B cell (primary cell): ENCODE results near the gene FABP2. TPM values are rescaled to one million over a fixed set of nuclear protein-coding genes. Genes with fewer than 3 reads are reported as not detected.

ENCODE experiments used
- ATAC-seq: fragments of 200-7000 bp; cut with Tn5 transposase; one replicate; pipeline ENCODE4 v1.10.0; 2021; ENCODE audit warnings: low read depth, mild to moderate bottlenecking, moderate number of reproducible peaks, moderate library complexity
- CTCF ChIA-PET: fragments of 350-600 bp; sonication (Branson Sonifier 250); formaldehyde crosslinking; loops from one replicate; lab custom pipeline; 2021; ENCODE audit warnings: antibody characterized with exemption, inconsistent platforms; lab: Charles Lee
- POLR2A ChIA-PET: fragments of 350-600 bp; sonication (Branson Sonifier 250); formaldehyde crosslinking; loops from one replicate; lab custom pipeline; 2021; ENCODE audit warnings: antibody characterized with exemption; lab: Charles Lee
- DNase-seq: peaks from one replicate; pipeline ENCODE4 v3.0.0; 2013
- H2AFZ ChIP-seq: 2 replicates; pipeline ENCODE4 v1.6.1; 2012; ENCODE audit warnings: mild to moderate bottlenecking, low read depth, low read length; ENCODE audit not compliant: insufficient read depth, poor library complexity, severe bottlenecking
- H3K27ac ChIP-seq, 2 donors: 1 replicate in 1 of 2; 2 replicates in 1 of 2; pipeline ENCODE4 v1.5.1; 2012 to 2013; ENCODE audit warnings: low read length in 2 of 2, mild to moderate bottlenecking in 2 of 2, moderate library complexity in 1 of 2
- H3K27me3 ChIP-seq, 4 experiments: fragments of 200-600 bp in 1 of 4; sonication (generic) in 1 of 4; replicated peaks in 1 of 4; 1 replicate in 2 of 4; 2 replicates in 2 of 4; pipeline versions ENCODE4 v1.6.1 to v1.7.0; 2013 to 2016; ENCODE audit warnings: low read length in 3 of 4, mild to moderate bottlenecking in 2 of 4, mixed read lengths in 1 of 4, moderate library complexity in 1 of 4; ENCODE audit not compliant: insufficient read depth in 4 of 4, control insufficient read depth in 3 of 4; ENCODE audit errors: control extremely low read depth in 1 of 4
- H3K36me3 ChIP-seq, 2 experiments: replicated peaks in 1 of 2; 1 replicate in 1 of 2; 2 replicates in 1 of 2; pipeline versions ENCODE4 v1.6.1 to v1.7.1; 2013; ENCODE audit warnings: low read length in 1 of 2; ENCODE audit not compliant: insufficient read depth in 2 of 2, control insufficient read depth in 1 of 2; ENCODE audit errors: control extremely low read depth in 1 of 2, extremely low read depth in 1 of 2
- H3K4me1 ChIP-seq, 2 donors: fragments of 200-600 bp in 1 of 2; sonication (generic) in 1 of 2; 1 replicate in 1 of 2; 2 replicates in 1 of 2; pipeline versions ENCODE4 v1.5.1 to v1.6.1; 2013 to 2017; ENCODE audit warnings: low read length in 2 of 2; ENCODE audit not compliant: control insufficient read depth in 2 of 2, insufficient read depth in 2 of 2
- H3K4me2 ChIP-seq: replicated peaks from 2 replicates; pipeline ENCODE3; 2012; ENCODE audit warnings: mild to moderate bottlenecking, low read depth, low read length; ENCODE audit not compliant: poor library complexity, severe bottlenecking
- H3K4me3 ChIP-seq, 5 experiments: fragments of 200-600 bp in 1 of 5; sonication (generic) in 1 of 5; 1 replicate in 3 of 5; 2 replicates in 2 of 5; pipeline versions ENCODE4 v1.5.1 to v1.7.0; 2011 to 2016; ENCODE audit warnings: low read length in 4 of 5, mild to moderate bottlenecking in 4 of 5, low read depth in 2 of 5, control low read depth in 1 of 5, moderate library complexity in 1 of 5; ENCODE audit not compliant: insufficient read depth in 1 of 5; ENCODE audit errors: control extremely low read depth in 1 of 5, extremely low read depth in 1 of 5
- H3K79me2 ChIP-seq: fragments of 200-600 bp; sonication (generic); one replicate; pipeline ENCODE4 v1.6.0; 2016; ENCODE audit warnings: low read length; ENCODE audit not compliant: control insufficient read depth, insufficient read depth
- H3K9ac ChIP-seq: fragments of 200-600 bp; sonication (generic); 2 replicates; pipeline ENCODE4 v1.6.1; 2017; ENCODE audit warnings: mild to moderate bottlenecking, low read length, moderate library complexity
- H3K9me3 ChIP-seq, 3 donors: one replicate each; pipeline versions ENCODE4 v1.6.1 to v1.7.1; 2013; ENCODE audit warnings: low read length in 2 of 3; ENCODE audit not compliant: control insufficient read depth in 2 of 3, insufficient read depth in 1 of 3; ENCODE audit errors: control extremely low read depth in 1 of 3
- H4K20me1 ChIP-seq: 2 replicates; pipeline ENCODE4 v1.6.0; 2012; ENCODE audit warnings: mild to moderate bottlenecking, low read length; ENCODE audit not compliant: insufficient read depth, control insufficient read depth, poor library complexity, severe bottlenecking
- H3K27ac Mint-ChIP-seq: one replicate; pipeline ENCODE4 v1.8.0; 2021; ENCODE audit warnings: mixed read lengths
- H3K27me3 Mint-ChIP-seq: one replicate; pipeline ENCODE4 v1.8.0; 2021; ENCODE audit warnings: mixed read lengths
- H3K4me1 Mint-ChIP-seq: one replicate; pipeline ENCODE4 v1.8.0; 2021; ENCODE audit warnings: mixed read lengths
- H3K4me3 Mint-ChIP-seq: one replicate; pipeline ENCODE4 v1.8.0; 2021; ENCODE audit warnings: mixed read lengths
- H3K9me3 Mint-ChIP-seq: one replicate; pipeline ENCODE4 v1.8.0; 2022; ENCODE audit warnings: mixed read lengths; ENCODE audit not compliant: insufficient read depth
- EZH2 ChIP-seq: IDR thresholded peaks from 2 replicates; pipeline ENCODE4 v1.6.1; 2012; ENCODE audit warnings: borderline replicate concordance, low read depth, mild to moderate bottlenecking, moderate library complexity, low read length; ENCODE audit not compliant: insufficient read depth, poor library complexity, severe bottlenecking
- WGBS: methylation state at CpG from one replicate; pipeline ENCODE4 v1.1.5; 2013; ENCODE audit warnings: missing lambda C conversion rate; ENCODE audit not compliant: insufficient coverage; 5-methylcytosine and 5-hydroxymethylcytosine counted together
- intact Hi-C: fragments of 100-400 bp; cut with micrococcal nuclease; formaldehyde crosslinking; loops from one replicate; pipeline ENCODE4 v1.10.0; 2022
- polyA plus RNA-seq: library from polyadenylated mRNA; depleted of rRNA; stranded (reverse); fragments of >200 nt; gene quantifications from 2 replicates; pipeline ENCODE4 v1.2.3, GENCODE V29; 2012
- total RNA-seq, 2 donors: library from RNA; stranded (reverse); fragments of 120-200 nt in 1 of 2; gene quantifications; 1 replicate in 1 of 2; 2 replicates in 1 of 2; pipeline versions ENCODE4 v1.2.3 to v1.2.4, GENCODE V29; 2013 to 2022
- TF ChIP-seq, protein P1 (sequence below): fragments of 200-600 bp; IDR thresholded peaks from one replicate; pipeline ENCODE4 v1.8.0; 2022; ENCODE audit warnings: antibody characterized with exemption, mild to moderate bottlenecking

FABP2 gene
- total and polyA plus RNA-seq, 2 donors (not counting 1 experiment from before 2014, with no cell fraction given), result not detected

DNA sequence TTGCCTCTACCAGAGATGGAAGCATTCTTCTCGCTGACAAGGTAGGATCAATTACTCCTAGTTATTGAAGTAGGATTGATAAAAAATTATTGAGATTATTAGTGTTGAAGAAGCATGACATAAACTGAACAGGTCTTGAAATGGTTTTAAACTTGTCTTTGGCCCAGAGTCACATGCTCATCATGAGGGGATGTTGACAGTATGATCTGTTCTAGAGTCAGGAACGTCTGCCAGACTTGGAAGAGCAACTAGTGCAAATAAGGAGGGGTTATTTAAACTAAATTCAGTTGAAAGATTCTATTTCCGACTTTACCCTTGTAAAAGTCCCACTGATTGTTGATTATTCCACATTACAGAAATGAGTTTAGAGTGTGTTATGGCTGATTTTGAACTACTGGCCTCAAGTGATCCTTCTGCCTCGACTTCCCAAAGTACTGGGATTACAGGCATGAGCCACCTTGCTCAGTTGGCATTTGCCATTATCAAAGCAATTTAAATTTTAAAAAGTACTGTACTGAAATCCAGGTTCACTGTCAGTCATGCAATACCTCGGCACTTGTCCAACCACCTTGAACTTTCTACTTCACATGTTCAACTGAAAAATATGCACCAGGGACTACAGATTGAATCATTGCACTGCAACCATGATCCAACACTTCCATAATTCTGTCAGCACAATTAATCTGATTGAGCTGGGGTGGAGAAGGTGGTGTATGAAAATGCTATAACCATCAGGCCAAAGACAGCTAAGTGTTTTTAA, 19.7 kb downstream of the FABP2 start:
- Histone ChIP-seq H3K4me2 (no peak overlapping the region), H3K9ac (no peak overlapping the region), H3K27me3 (no peaks in the 10 kb centered on the region), H3K36me3 (peaks cover 0 to 11% of the 10 kb centered on the region in 2 experiments), H2AFZ (no peak overlapping the region), H3K79me2 (peaks cover 24% of the 10 kb centered on the region), H4K20me1 (no peaks in the 10 kb centered on the region), H3K9me3 (no peaks in the 10 kb centered on the region), H3K27ac (no peak overlapping the region), H3K4me3 (no peak overlapping the region), H3K4me1 (peaks cover 17 to 21% of the 10 kb centered on the region in 2 donors)
- ATAC-seq (no peak), DNase-seq (no peak)
- H3K27me3 Mint-ChIP-seq, result peaks cover 5% of the 10 kb centered on the region
- WGBS, result 92% methylated on average over 2 of the region's 5 CpGs
- H3K27ac Mint-ChIP-seq, result no peak overlapping the region
- TF ChIP-seq, protein P1, sequence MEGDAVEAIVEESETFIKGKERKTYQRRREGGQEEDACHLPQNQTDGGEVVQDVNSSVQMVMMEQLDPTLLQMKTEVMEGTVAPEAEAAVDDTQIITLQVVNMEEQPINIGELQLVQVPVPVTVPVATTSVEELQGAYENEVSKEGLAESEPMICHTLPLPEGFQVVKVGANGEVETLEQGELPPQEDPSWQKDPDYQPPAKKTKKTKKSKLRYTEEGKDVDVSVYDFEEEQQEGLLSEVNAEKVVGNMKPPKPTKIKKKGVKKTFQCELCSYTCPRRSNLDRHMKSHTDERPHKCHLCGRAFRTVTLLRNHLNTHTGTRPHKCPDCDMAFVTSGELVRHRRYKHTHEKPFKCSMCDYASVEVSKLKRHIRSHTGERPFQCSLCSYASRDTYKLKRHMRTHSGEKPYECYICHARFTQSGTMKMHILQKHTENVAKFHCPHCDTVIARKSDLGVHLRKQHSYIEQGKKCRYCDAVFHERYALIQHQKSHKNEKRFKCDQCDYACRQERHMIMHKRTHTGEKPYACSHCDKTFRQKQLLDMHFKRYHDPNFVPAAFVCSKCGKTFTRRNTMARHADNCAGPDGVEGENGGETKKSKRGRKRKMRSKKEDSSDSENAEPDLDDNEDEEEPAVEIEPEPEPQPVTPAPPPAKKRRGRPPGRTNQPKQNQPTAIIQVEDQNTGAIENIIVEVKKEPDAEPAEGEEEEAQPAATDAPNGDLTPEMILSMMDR, result no peak
- no peak for TF ChIP-seq EZH2
- peaks cover 26% of the 10 kb centered on the region for H3K4me1 Mint-ChIP-seq
- H3K4me3 Mint-ChIP-seq, result no peak overlapping the region
- no peaks in the 10 kb centered on the region for H3K9me3 Mint-ChIP-seq
- CTCF ChIA-PET, result interaction anchor here (0.6 kb wide), 2 partner anchors 192 to 287 kb away, joined by 3 read pairs; no protein-coding TSS in a partner anchor
- intact Hi-C loops, result loop anchor here (10.0 kb wide), 2 partner anchors 467 to 1027 kb away; partner anchors contain the start of gene SEC24D
- POLR2A ChIA-PET, result no interaction called here
